WERI-Rb-1 (cell line): ENCODE results near the gene MAPT.

Experiments
- DNase-seq: peaks from one replicate; pipeline ENCODE4 v3.0.0-alpha.2; 2020
- H3K27ac ChIP-seq: fragments of 250-450 bp; sonication (Bioruptor Pico); 2 replicates; pipeline ENCODE4 v1.5.1; 2020; ENCODE audit warnings: mild to moderate bottlenecking, moderate library complexity
- H3K27me3 ChIP-seq: fragments of 250-450 bp; sonication (Bioruptor Pico); 2 replicates; pipeline ENCODE4 v1.5.1; 2021; ENCODE audit warnings: mild to moderate bottlenecking, low read depth, moderate library complexity; ENCODE audit not compliant: insufficient read depth, severe bottlenecking
- H3K36me3 ChIP-seq: fragments of 250-450 bp; sonication (Bioruptor Pico); 2 replicates; pipeline ENCODE4 v1.5.1; 2020; ENCODE audit warnings: mild to moderate bottlenecking, moderate library complexity
- H3K4me3 ChIP-seq: 2 replicates; pipeline ENCODE4 v1.5.1; 2011; ENCODE audit warnings: low read depth, mild to moderate bottlenecking, control low read depth, low read length
- H3K9me3 ChIP-seq: fragments of 250-450 bp; sonication (Bioruptor Pico); 2 replicates; pipeline ENCODE4 v1.5.1; 2021; ENCODE audit warnings: mild to moderate bottlenecking, moderate library complexity; ENCODE audit not compliant: severe bottlenecking
- TF ChIP-seq, protein P1 (sequence below): IDR thresholded peaks from 2 replicates; pipeline ENCODE4 v1.5.1; 2011; ENCODE audit warnings: low read depth, mild to moderate bottlenecking, control low read depth, inconsistent platforms, low read length

The MAPT gene

DNA sequence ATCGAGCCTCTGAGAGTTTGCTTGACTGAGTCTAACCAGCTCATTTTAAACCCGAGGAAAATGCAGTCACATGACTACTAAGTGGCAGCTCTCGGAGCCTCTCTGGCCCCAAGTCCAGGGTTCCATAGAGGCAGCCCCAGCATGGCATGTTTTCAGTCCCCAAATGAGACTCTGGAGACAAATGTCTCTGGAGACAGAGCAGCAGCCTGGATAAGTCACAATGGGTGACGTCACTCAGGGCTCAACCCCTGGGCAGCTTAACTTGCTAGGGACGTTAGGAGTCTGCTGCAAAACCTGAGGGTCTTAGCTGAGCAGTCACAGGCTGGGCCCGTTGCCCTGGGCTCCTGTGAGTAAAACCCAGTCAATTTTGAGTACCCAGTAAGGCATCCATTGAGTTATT, 97.8 kb downstream of the MAPT start:
- no peak for DNase-seq
- H3K9me3 ChIP-seq: no peaks in the 10 kb centered on the region
- H3K27me3 ChIP-seq: no peaks in the 10 kb centered on the region
- H3K36me3 ChIP-seq: no peaks in the 10 kb centered on the region
- H3K4me3 ChIP-seq: no peak overlapping the region
- TF ChIP-seq, protein P1, sequence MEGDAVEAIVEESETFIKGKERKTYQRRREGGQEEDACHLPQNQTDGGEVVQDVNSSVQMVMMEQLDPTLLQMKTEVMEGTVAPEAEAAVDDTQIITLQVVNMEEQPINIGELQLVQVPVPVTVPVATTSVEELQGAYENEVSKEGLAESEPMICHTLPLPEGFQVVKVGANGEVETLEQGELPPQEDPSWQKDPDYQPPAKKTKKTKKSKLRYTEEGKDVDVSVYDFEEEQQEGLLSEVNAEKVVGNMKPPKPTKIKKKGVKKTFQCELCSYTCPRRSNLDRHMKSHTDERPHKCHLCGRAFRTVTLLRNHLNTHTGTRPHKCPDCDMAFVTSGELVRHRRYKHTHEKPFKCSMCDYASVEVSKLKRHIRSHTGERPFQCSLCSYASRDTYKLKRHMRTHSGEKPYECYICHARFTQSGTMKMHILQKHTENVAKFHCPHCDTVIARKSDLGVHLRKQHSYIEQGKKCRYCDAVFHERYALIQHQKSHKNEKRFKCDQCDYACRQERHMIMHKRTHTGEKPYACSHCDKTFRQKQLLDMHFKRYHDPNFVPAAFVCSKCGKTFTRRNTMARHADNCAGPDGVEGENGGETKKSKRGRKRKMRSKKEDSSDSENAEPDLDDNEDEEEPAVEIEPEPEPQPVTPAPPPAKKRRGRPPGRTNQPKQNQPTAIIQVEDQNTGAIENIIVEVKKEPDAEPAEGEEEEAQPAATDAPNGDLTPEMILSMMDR: no peak
- H3K27ac ChIP-seq: no peak overlapping the region

DNA sequence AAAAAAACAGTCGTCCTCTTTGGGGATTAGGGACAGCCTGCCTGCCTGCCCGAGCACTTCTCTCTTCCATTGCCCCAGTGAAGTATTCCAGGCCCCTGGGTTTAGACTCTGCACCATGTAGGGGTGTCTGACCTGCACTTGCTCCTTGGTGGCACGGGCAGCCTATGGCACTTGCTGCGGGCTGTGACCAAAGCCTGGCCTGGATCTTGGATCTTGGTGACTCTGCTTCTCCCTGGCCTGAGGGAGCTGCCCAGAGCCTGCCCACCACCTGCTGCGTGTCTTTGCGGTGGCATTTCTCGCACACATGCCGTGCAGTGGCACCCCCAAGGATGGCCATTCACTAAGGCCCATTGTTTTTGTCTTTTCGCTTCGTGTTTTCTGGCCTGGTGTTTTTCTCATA, 98.5 kb downstream of the MAPT start:
- H3K4me3 ChIP-seq: no peak overlapping the region
- no peaks in the 10 kb centered on the region for H3K36me3 ChIP-seq
- no peaks in the 10 kb centered on the region for H3K9me3 ChIP-seq
- DNase-seq: no peak
- TF ChIP-seq, protein P1: no peak
- H3K27ac ChIP-seq: no peak overlapping the region
- no peaks in the 10 kb centered on the region for H3K27me3 ChIP-seq

DNA sequence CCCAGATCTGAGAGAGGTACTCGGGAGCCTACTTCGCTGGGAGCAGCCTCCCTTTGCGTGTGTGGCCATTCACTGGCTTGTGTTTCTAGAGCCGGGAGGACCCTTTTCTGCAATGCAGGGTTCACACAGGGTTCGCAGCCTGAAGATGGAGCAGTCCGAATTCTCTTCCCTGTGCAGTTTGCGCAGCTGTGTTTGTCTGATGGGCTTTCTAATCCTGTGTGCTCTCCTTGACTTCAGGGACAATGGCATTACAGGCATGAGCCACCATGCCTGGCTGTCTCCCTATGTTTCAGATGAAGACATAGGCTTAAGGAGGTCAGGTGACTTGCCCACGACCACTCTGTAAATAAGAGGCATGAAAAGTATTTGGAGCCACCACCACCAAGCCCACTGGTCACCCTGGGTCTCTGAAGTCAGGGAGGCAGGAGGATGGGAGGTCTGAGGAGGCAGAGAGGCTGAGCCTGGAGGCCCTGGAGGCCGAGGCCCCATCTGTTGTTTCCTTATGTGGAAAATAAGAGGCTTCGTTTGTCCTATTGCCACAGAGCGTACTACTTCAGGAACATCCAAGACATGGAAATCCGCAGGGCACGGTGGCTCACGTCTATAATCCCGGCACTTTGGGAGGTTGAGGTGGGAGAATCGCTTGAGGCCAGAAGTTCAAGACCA, 99.7 kb downstream of the MAPT start:
- no peaks in the 10 kb centered on the region for H3K9me3 ChIP-seq
- TF ChIP-seq, protein P1: no peak
- H3K4me3 ChIP-seq: no peak overlapping the region
- no peaks in the 10 kb centered on the region for H3K36me3 ChIP-seq
- no peak overlapping the region for H3K27ac ChIP-seq
- DNase-seq: no peak
- no peaks in the 10 kb centered on the region for H3K27me3 ChIP-seq

DNA sequence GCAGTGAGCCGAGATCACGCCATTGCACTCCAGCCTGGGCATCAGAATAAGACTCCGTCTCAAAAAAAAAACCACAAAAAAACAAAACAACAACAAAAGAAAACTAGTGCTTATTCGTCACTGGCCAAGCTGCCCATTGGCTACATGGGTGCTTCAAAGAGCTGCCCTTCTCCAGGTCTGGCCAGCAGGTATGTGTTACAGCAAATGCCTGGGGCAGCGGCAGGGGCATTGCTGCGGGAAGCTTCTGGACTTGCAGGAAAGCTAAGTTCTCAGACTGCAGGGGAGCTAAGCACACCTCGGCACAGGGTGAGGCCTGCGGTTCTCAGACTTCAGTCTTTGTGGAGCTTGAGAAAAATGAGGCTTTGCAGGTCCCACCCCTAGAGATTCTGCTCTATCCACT, 100.6 kb downstream of the MAPT start:
- TF ChIP-seq, protein P1: no peak
- H3K27me3 ChIP-seq: no peaks in the 10 kb centered on the region
- no peak overlapping the region for H3K4me3 ChIP-seq
- H3K36me3 ChIP-seq: no peaks in the 10 kb centered on the region
- no peak overlapping the region for H3K27ac ChIP-seq
- no peaks in the 10 kb centered on the region for H3K9me3 ChIP-seq
- DNase-seq: no peak

DNA sequence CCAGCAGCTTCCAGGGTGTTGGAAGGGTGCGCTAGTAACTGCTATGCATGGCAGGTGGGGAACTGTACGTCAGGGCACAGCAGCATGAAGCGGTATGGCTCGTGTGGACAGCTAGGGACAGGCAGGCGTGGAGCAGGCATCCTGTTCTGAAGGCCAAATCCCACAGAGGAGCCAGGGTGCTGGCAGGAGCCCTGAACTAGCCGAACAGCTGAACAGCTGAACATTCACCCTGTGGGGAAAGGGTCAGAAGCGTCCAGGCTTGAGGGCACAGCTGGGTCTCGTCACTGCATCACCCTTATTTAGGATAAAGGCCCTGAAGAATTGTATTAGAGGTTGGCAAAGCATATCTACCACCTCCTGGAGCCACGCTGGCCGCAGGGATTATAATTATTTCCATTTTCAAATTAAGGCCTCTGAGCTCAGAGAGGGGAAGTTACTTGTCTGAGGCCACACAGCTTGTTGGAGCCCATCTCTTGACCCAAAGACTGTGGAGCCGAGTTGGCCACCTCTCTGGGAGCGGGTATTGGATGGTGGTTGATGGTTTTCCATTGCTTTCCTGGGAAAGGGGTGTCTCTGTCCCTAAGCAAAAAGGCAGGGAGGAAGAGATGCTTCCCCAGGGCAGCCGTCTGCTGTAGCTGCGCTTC, 101.4 kb downstream of the MAPT start:
- no peak for DNase-seq
- Histone ChIP-seq H3K27ac (no peak overlapping the region), H3K4me3 (no peak overlapping the region), H3K27me3 (no peaks in the 10 kb centered on the region), H3K9me3 (no peaks in the 10 kb centered on the region), H3K36me3 (no peaks in the 10 kb centered on the region)
- TF ChIP-seq, protein P1: no peak
